Astrocyte of the spinal cord (primary cell): Measurements from ENCODE around the gene KANSL1.

Experiments
- DNase-seq: peaks from one replicate; pipeline ENCODE4 v3.0.0; 2011; ENCODE audit warnings: low read depth, low spot score
- H3K4me3 ChIP-seq: 2 replicates; pipeline ENCODE4 v1.5.1; 2011; ENCODE audit warnings: low read depth, mild to moderate bottlenecking, low read length, moderate library complexity
- in situ Hi-C: cut with HindIII; loops from 2 replicates; pipeline ENCODE4 v1.10.0; 2017; ENCODE audit warnings: low sequenced_read_pairs
- TF ChIP-seq, protein P1 (sequence below): IDR thresholded peaks from 2 replicates; pipeline ENCODE4 v1.5.1; 2012; ENCODE audit warnings: low read depth, mild to moderate bottlenecking, low read length, inconsistent platforms

The KANSL1 gene

GRCh38 chr17:46129302-46129701 lies 63.9 kb downstream of the KANSL1 start:
- no peak overlapping the region for H3K4me3 ChIP-seq
- TF ChIP-seq, protein P1, sequence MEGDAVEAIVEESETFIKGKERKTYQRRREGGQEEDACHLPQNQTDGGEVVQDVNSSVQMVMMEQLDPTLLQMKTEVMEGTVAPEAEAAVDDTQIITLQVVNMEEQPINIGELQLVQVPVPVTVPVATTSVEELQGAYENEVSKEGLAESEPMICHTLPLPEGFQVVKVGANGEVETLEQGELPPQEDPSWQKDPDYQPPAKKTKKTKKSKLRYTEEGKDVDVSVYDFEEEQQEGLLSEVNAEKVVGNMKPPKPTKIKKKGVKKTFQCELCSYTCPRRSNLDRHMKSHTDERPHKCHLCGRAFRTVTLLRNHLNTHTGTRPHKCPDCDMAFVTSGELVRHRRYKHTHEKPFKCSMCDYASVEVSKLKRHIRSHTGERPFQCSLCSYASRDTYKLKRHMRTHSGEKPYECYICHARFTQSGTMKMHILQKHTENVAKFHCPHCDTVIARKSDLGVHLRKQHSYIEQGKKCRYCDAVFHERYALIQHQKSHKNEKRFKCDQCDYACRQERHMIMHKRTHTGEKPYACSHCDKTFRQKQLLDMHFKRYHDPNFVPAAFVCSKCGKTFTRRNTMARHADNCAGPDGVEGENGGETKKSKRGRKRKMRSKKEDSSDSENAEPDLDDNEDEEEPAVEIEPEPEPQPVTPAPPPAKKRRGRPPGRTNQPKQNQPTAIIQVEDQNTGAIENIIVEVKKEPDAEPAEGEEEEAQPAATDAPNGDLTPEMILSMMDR, result no peak
- in situ Hi-C loops, result no loop called here
- DNase-seq, result no peak

DNA sequence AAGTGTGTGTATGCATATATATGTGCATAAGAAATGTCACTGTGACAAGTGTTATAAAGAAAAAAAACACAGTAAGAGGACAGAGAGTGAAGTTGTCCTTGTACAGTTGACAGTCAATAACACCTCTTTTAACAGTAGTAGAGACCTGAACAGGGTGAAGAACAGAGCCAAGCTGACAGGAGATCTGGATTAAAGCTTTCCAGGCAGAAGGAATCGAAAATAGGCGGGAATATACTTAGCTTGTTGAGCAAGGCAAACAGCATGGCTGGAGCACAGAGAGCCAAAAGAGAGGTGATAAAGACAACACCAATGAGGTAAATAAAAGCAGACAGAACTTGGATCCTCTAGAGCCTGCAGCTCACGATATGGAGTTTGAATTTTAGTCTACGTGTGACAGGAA lies 64.8 kb downstream of the KANSL1 start:
- no peak for DNase-seq
- TF ChIP-seq, protein P1, result no peak
- no peak overlapping the region for H3K4me3 ChIP-seq
- in situ Hi-C loops, result no loop called here

- in situ Hi-C loops, result no loop called here
- TF ChIP-seq, protein P1, result no peak
- no peak overlapping the region for H3K4me3 ChIP-seq
- DNase-seq, result no peak
These were observed 65.7 kb downstream of the KANSL1 start for GRCh38 chr17:46127524-46127923.

- no peak for DNase-seq
- no peak overlapping the region for H3K4me3 ChIP-seq
- in situ Hi-C loops, result no loop called here
- TF ChIP-seq, protein P1, result no peak
These were observed 66.4 kb downstream of the KANSL1 start for GRCh38 chr17:46126840-46127239.

DNA sequence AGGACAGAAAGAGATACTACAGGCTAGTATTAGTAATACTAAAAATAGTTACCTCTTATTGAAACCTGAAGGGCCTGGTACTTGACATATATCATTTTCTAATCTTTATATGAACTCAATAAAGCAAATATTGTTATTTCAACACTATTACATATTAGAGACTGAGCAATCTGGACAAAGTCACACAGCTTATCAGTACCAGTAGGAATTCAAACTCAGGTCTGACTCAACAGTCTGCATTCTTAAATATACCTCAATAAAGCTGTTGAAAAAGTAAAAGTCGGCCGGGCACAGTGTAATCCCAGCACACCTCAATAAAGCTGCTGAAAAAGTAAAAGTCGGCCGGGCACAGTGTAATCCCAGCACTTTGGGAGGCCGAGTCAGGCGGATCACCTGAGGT lies 67.4 kb downstream of the KANSL1 start:
- in situ Hi-C loops, result no loop called here
- no peak for DNase-seq
- no peak overlapping the region for H3K4me3 ChIP-seq
- TF ChIP-seq, protein P1, result no peak

DNA sequence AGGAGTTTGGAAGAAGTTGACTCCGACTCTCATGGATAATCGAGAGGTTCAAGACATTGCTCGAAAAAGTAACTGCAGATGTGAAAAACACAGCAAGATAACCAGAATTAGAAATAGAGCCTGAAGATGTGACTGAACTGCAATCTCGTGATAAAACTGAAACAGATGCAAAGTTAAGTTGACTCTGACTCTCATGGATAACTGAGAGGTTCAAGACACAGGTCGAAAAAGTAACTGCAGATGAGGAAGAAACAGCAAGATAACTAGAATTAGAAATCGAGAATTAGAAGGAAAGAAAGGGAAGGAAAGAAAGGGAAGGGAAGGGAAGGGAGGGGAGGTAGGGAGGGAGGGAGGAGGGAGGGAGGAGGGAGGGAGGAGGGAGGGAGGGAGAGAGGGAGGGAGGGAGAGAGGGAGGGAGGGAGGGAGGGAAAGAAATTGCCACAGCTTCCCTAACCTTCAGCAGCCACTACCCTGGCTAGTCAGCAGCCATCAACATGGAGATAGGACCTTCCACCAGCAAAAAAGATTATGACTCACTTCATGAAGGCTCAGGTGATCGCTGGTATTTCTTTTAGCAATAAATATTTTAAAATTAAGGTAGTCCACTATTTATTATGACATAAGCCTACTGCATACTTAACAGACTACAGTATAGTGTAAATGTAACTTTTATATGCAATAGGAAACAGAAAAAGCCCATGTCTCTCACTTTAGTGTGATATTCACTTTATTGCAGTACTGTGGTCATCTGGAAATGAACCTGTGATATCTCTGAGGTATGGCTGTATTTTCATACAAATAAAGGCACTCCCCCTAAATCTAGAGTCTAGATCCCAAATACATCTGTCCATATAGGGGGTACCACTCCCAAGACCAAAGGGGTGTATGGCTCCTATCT lies 68.3 kb downstream of the KANSL1 start:
- H3K4me3 ChIP-seq, result no peak overlapping the region
- in situ Hi-C loops, result no loop called here
- DNase-seq, result no peak
- TF ChIP-seq, protein P1, result no peak
